Measurements from ENCODE around the gene SCRT2.
"Not testable (repeated sequence)": the region's sequence is repeated elsewhere in the genome, so short reads cannot be mapped to it uniquely, and the experiment has no call there.

The SCRT2 gene

DNA sequence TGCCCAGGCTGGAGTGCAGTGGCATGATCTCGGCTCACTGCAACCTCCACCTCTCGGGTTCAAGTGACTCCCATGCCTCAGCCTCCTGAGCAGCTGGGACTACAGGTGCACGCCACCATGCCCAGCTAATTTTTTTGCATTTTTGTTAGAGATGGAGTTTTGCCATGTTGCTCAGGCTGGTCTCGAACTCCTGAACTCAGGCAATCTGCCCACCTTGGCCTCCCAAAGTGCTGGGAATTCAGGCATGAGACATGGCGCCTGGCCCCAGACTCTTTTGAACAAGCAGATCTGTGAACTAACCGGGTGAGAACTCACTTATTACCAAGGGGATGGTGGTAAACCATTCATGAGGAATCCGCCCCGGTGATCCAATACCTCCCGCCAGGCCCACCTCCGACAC is 18.2 kb upstream of the SCRT2 start:
- H3K9me3 Mint-ChIP-seq; H3K36me3 Mint-ChIP-seq; H3K27me3 Mint-ChIP-seq; DNase-seq (ENCODE audit: low spot score in 2 of 2); H3K27ac Mint-ChIP-seq; H3K4me1 Mint-ChIP-seq; ATAC-seq (ENCODE audit: low read depth); H3K4me3 Mint-ChIP-seq: not testable (repeated sequence)

DNA sequence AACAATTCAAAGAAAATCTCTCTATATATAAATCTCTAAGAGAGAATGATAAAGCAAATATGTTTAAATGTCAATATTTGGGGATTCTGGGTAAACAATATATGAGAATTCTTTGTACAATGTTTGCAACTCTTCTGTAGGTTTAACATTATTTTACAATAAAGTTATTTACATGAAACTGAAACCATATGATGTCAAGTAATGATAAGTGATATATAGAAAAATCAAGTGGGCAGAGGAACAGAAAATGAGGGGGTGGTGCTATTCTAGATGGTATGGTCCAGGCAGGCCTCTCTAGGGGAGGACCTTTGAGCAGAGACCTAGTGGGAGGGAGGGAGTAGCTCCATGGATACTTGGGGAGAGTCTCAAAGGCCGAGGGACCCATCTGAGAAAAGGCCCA is 16.4 kb upstream of the SCRT2 start:
- DNase-seq (ENCODE audit: low spot score in 2 of 2) (no peak), ATAC-seq (ENCODE audit: low read depth) (no peak)
- H3K27ac Mint-ChIP-seq: no peak overlapping the region
- peaks cover 12% of the 10 kb centered on the region for H3K27me3 Mint-ChIP-seq
- no peaks in the 10 kb centered on the region for H3K9me3 Mint-ChIP-seq
- H3K4me3 Mint-ChIP-seq: no peak overlapping the region
- no peaks in the 10 kb centered on the region for H3K36me3 Mint-ChIP-seq
- H3K4me1 Mint-ChIP-seq: no peaks in the 10 kb centered on the region

- H3K36me3 Mint-ChIP-seq: no peaks in the 10 kb centered on the region
- ATAC-seq (ENCODE audit: low read depth) (no peak), DNase-seq (ENCODE audit: low spot score in 2 of 2) (no peak)
- H3K4me3 Mint-ChIP-seq: no peak overlapping the region
- H3K27me3 Mint-ChIP-seq: peaks cover 16% of the 10 kb centered on the region
- no peak overlapping the region for H3K27ac Mint-ChIP-seq
- H3K9me3 Mint-ChIP-seq: no peaks in the 10 kb centered on the region
- H3K4me1 Mint-ChIP-seq: no peaks in the 10 kb centered on the region
These were observed 14.3 kb upstream of the SCRT2 start for GRCh38 chr20:689947-690346.

- Mint-ChIP-seq H3K9me3 (no peaks in the 10 kb centered on the region), H3K27me3 (peaks cover 16% of the 10 kb centered on the region), H3K4me3 (no peak overlapping the region), H3K4me1 (no peaks in the 10 kb centered on the region), H3K27ac (no peak overlapping the region), H3K36me3 (no peaks in the 10 kb centered on the region)
- ATAC-seq (ENCODE audit: low read depth) (no peak), DNase-seq (ENCODE audit: low spot score in 2 of 2) (no peak)
These were observed 13.7 kb upstream of the SCRT2 start for GRCh38 chr20:689348-689747.

DNA sequence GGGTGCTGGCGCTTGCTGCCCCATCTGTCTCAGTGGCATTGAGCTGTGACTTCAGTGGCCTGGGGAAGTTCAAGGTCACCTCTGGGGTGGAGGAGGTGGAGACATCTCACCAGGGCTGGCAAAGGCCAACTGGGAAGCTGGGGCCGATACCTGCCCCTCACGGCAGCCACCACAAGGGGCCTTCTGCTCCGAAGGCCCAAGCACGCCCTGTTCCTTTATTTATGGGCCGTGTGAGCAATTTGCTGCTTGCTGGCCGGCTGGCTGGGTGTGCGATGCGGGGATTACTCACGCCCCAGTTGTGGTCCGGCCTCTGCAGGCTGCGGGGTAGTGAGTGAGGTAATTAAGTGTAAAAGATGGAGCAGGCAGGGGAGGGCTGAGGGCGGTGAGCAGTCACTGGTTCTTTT is 13.2 kb upstream of the SCRT2 start:
- Mint-ChIP-seq H3K36me3 (no peaks in the 10 kb centered on the region), H3K4me1 (no peaks in the 10 kb centered on the region), H3K27ac (no peak overlapping the region), H3K4me3 (no peak overlapping the region), H3K27me3 (peaks cover 16% of the 10 kb centered on the region), H3K9me3 (no peaks in the 10 kb centered on the region)
- no peak for ATAC-seq (ENCODE audit: low read depth)
- no peak for DNase-seq (ENCODE audit: low spot score in 2 of 2)

- no peaks in the 10 kb centered on the region for H3K36me3 Mint-ChIP-seq
- H3K4me1 Mint-ChIP-seq: no peaks in the 10 kb centered on the region
- H3K9me3 Mint-ChIP-seq: no peaks in the 10 kb centered on the region
- no peak for ATAC-seq (ENCODE audit: low read depth)
- no peak overlapping the region for H3K27ac Mint-ChIP-seq
- no peak for DNase-seq (ENCODE audit: low spot score in 2 of 2)
- H3K4me3 Mint-ChIP-seq: no peak overlapping the region
- peaks cover 17% of the 10 kb centered on the region for H3K27me3 Mint-ChIP-seq
These were observed 12.0 kb upstream of the SCRT2 start for GRCh38 chr20:687468-688203.

GRCh38 chr20:684676-685319 is 9.2 kb upstream of the SCRT2 start:
- Mint-ChIP-seq H3K9me3 (no peaks in the 10 kb centered on the region), H3K36me3 (no peaks in the 10 kb centered on the region), H3K27ac (no peak overlapping the region), H3K4me1 (no peaks in the 10 kb centered on the region), H3K4me3 (no peak overlapping the region), H3K27me3 (peaks cover 17% of the 10 kb centered on the region)
- no peak for DNase-seq (ENCODE audit: low spot score in 2 of 2)
- no peak for ATAC-seq (ENCODE audit: low read depth)

- Mint-ChIP-seq H3K4me1 (no peaks in the 10 kb centered on the region), H3K27ac (no peak overlapping the region), H3K36me3 (no peaks in the 10 kb centered on the region), H3K9me3 (no peaks in the 10 kb centered on the region), H3K27me3 (peaks cover 16% of the 10 kb centered on the region), H3K4me3 (no peak overlapping the region)
- ATAC-seq (ENCODE audit: low read depth): no peak
- DNase-seq (ENCODE audit: low spot score in 2 of 2): no peak
These were observed 6.5 kb upstream of the SCRT2 start for GRCh38 chr20:682123-682522.

DNA sequence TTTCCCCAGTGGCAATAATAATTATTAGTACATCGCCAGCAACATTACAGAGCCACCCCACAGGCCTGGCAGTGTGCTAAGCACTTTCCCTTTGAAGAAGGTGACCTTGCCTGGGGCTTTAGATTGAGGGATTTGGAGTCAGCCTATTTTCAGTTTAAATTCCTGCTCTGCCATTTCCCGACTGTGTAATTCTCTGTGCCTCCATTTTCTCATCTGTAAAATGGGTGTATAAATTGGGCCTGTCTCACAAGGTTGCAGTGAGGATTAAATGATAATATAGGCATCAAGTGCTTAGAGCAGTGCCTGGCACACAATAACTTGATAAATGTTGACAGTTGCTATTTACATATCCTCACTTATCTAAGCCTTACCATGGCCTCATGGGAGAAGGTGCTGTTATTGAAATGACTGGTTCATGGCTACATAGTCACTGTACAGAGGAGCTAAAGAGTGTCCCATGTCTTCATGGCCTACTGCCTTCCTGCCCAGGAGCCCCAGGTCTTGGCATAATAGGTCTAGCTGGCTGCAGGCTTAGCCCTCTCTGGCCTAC is 5.1 kb upstream of the SCRT2 start:
- peaks cover 2% of the 10 kb centered on the region for H3K9me3 Mint-ChIP-seq
- no peak for ATAC-seq (ENCODE audit: low read depth)
- H3K27me3 Mint-ChIP-seq: peaks cover 18% of the 10 kb centered on the region
- no peak for DNase-seq (ENCODE audit: low spot score in 2 of 2)
- peaks cover 5% of the 10 kb centered on the region for H3K4me1 Mint-ChIP-seq
- H3K36me3 Mint-ChIP-seq: peaks cover 3% of the 10 kb centered on the region
- no peak overlapping the region for H3K4me3 Mint-ChIP-seq
- no peak overlapping the region for H3K27ac Mint-ChIP-seq

DNA sequence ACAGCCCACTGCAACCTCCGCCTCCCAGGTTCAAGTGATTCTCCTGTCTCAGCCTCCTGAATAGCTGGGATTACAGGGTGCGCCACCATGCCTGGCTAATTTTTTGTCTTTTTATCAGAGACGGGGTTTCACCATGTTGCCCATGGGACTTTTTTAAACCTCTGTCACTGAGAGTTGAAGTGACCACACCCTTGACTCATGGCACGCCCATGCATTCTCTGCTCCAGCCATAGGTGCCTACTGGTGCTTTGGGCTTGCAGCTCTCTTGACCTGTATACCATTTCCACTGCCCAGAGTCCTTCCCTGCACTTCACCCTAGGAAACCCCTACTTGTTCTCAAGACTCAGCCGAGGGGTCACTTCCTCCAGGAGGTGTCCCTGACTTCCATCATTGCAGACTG is 2.4 kb upstream of the SCRT2 start:
- H3K9me3 Mint-ChIP-seq: peaks cover 2% of the 10 kb centered on the region
- ATAC-seq (ENCODE audit: low read depth): no peak
- no peak overlapping the region for H3K4me3 Mint-ChIP-seq
- H3K27ac Mint-ChIP-seq: no peak overlapping the region
- peaks cover 6% of the 10 kb centered on the region for H3K4me1 Mint-ChIP-seq
- no peak for DNase-seq (ENCODE audit: low spot score in 2 of 2)
- H3K36me3 Mint-ChIP-seq: peaks cover 3% of the 10 kb centered on the region
- peaks cover 30% of the 10 kb centered on the region for H3K27me3 Mint-ChIP-seq

GRCh38 chr20:676967-677366 is 1.4 kb upstream of the SCRT2 start:
- H3K27ac Mint-ChIP-seq: no peak overlapping the region
- H3K27me3 Mint-ChIP-seq: peaks cover 31% of the 10 kb centered on the region
- H3K4me1 Mint-ChIP-seq: peaks cover 6% of the 10 kb centered on the region
- H3K4me3 Mint-ChIP-seq: no peak overlapping the region
- DNase-seq (ENCODE audit: low spot score in 2 of 2): no peak
- H3K9me3 Mint-ChIP-seq: peaks cover 2% of the 10 kb centered on the region
- H3K36me3 Mint-ChIP-seq: peaks cover 3% of the 10 kb centered on the region
- no peak for ATAC-seq (ENCODE audit: low read depth)

- Mint-ChIP-seq H3K4me3 (peak overlapping the region; percentile 57), H3K27ac (no peak overlapping the region)
These were observed 824 bp upstream of the SCRT2 start for GRCh38 chr20:676315-676937.

GRCh38 chr20:675033-675452 is 559 bp downstream of the SCRT2 start:
- Mint-ChIP-seq H3K27ac (no peak overlapping the region), H3K27me3 (peaks cover 38% of the 10 kb centered on the region), H3K4me1 (peaks cover 6% of the 10 kb centered on the region), H3K36me3 (peaks cover 3% of the 10 kb centered on the region), H3K9me3 (peaks cover 2% of the 10 kb centered on the region), H3K4me3 (no peak overlapping the region)
- DNase-seq (ENCODE audit: low spot score in 2 of 2) (no peak), ATAC-seq (ENCODE audit: low read depth) (no peak)

More at GRCh38 chr20:676315-676937, 824 bp upstream of the SCRT2 start:
- Mint-ChIP-seq H3K9me3 (peaks cover 2% of the 10 kb centered on the region), H3K36me3 (peaks cover 3% of the 10 kb centered on the region), H3K27me3 (peaks cover 36% of the 10 kb centered on the region), H3K4me1 (peaks cover 6% of the 10 kb centered on the region)
- ATAC-seq (ENCODE audit: low read depth): no peak
- DNase-seq (ENCODE audit: low spot score in 2 of 2): no peak

DNA sequence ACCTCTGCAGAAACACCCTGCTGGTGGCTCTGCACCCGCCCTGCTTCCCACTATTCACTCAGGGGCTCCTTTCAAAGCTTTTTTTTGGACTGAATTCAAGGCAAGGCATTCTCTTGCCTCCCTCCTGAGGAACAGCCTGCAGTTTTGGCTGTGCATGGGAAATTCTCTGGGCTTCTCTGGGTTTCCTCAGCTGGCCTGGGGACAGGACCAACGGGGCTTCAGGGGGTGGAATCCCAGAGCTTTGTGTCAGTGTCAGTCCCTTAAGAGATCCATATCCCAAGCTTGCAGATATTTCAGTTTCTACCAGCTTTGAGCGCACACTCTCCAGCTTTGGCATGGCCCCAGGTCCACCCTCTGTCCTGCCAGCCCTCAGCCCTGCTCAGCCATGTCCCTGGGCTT is 2.0 kb downstream of the SCRT2 start:
- DNase-seq (ENCODE audit: low spot score in 2 of 2): no peak
- Mint-ChIP-seq H3K9me3 (peaks cover 2% of the 10 kb centered on the region), H3K36me3 (peaks cover 3% of the 10 kb centered on the region), H3K27ac (no peak overlapping the region), H3K4me3 (no peak overlapping the region), H3K4me1 (peaks cover 6% of the 10 kb centered on the region), H3K27me3 (peaks cover 38% of the 10 kb centered on the region)
- ATAC-seq (ENCODE audit: low read depth): no peak

Data from memory B cell (primary cell).